Right renal pelvis (tissue), 4 donors: ENCODE data around the gene ARHGAP18. TPM values are rescaled to one million over a fixed set of nuclear protein-coding genes. Genes with fewer than 3 reads are reported as not detected.

Experiments
- DNase-seq, 4 donors: peaks; one replicate each; pipeline ENCODE4 v3.0.0-alpha.2; 2013; ENCODE audit warnings: low read depth in 4 of 4, low spot score in 3 of 4, missing footprints in 1 of 4
- polyA plus RNA-seq, 4 donors: library from polyadenylated mRNA; unstranded; fragments of 120-200 nt; gene quantifications; one replicate each; pipeline ENCODE4 v1.2.1, GENCODE V29; 2013; ENCODE audit not compliant: insufficient read length in 4 of 4

The ARHGAP18 gene
- polyA plus RNA-seq, 4 donors, result 32.6 to 43.8 (median 36.9) TPM

GRCh38 chr6:129645830-129646579 is 64.0 kb downstream of the ARHGAP18 start:
- no peak for DNase-seq

GRCh38 chr6:129645106-129645829 is 64.7 kb downstream of the ARHGAP18 start:
- no peak for DNase-seq

- no peak for DNase-seq
These were observed 65.4 kb downstream of the ARHGAP18 start for GRCh38 chr6:129644567-129645015.

- DNase-seq, result no peak
These were observed 66.0 kb downstream of the ARHGAP18 start for GRCh38 chr6:129643968-129644367.

- no peak for DNase-seq
These were observed 66.8 kb downstream of the ARHGAP18 start for GRCh38 chr6:129643176-129643575.

GRCh38 chr6:129642322-129642721 is 67.7 kb downstream of the ARHGAP18 start:
- no peak for DNase-seq

GRCh38 chr6:129641344-129641743 is 68.6 kb downstream of the ARHGAP18 start:
- DNase-seq, result no peak

GRCh38 chr6:129638686-129639085 is 71.3 kb downstream of the ARHGAP18 start:
- DNase-seq, result no peak

GRCh38 chr6:129638055-129638684 is 71.8 kb downstream of the ARHGAP18 start:
- DNase-seq, result no peak

- no peak for DNase-seq
These were observed 72.5 kb downstream of the ARHGAP18 start for GRCh38 chr6:129637340-129638054.

- DNase-seq, result no peak
These were observed 74.4 kb downstream of the ARHGAP18 start for GRCh38 chr6:129635396-129636130.

- no peak for DNase-seq
These were observed 75.4 kb downstream of the ARHGAP18 start for GRCh38 chr6:129634411-129635230.

GRCh38 chr6:129633529-129633928 is 76.4 kb downstream of the ARHGAP18 start:
- DNase-seq, result no peak

GRCh38 chr6:129632172-129632613 is 77.8 kb downstream of the ARHGAP18 start:
- DNase-seq, result no peak

- DNase-seq, result no peak
These were observed 78.9 kb downstream of the ARHGAP18 start for GRCh38 chr6:129631070-129631469.

GRCh38 chr6:129630596-129630995 is 79.4 kb downstream of the ARHGAP18 start:
- no peak for DNase-seq

- DNase-seq, result no peak
These were observed 81.7 kb downstream of the ARHGAP18 start for GRCh38 chr6:129628101-129628815.

GRCh38 chr6:129624488-129624887 is 85.5 kb downstream of the ARHGAP18 start:
- DNase-seq, result no peak
